ENCODE results near the gene IL37.

Gene IL37

DNA sequence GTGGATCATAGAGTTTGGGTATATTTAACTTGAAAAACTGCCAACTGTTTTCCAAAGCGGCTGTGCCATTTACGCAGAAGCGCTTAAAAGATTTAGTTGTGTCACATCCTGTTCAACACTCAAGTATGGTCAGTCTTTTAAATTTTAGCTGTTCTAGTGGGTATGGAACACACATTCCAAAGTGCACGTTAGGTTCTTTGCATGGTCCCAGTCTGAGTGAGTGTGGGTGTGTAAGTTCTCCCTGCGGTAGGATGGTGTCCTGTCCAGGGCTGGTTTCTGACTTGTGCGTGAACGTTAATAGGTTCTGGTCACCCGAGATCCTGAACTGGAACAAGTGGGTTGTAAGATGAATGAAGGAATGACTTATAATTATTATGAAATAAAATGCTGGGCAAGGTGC lies 38.5 kb downstream of the IL37 start:
- CTCF ChIA-PET, result interaction anchor here (1.1 kb wide), 1 partner anchor 10 kb away, joined by 4 read pairs; no protein-coding TSS in a partner anchor
- no peak for TF ChIP-seq TARDBP (IDR thresholded peaks at IDR 0.05)
- no peak for TF ChIP-seq ZNF384 (IDR thresholded peaks at IDR 0.05)
- DNase-seq (ENCODE audit: extremely low spot score), result no peak
- POLR2A ChIA-PET, result no interaction called here

DNA sequence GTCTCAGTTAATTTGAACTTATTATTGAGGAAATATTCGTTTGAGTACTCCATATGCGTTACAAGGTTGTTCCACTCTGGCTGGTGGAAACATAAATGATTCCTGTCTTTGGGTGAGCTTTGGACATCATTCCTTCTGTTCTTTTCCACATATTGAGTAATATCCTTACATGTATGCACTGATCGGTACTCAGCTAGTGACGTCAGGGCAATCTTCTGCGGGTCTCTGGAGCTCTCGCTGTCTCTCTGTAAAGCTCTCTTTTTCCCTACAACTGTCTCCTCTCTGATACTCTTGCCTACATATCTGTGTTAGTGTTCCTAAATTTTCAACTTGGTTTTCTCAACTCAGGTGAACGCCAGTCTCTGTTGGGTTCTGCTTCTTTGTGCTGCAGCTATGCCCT lies 43.4 kb downstream of the IL37 start:
- no peak for TF ChIP-seq L3MBTL2 (conservative IDR thresholded peaks at IDR 0.05)
- no peak for TF ChIP-seq BHLHE40 (IDR thresholded peaks at IDR 0.05; ENCODE audit: borderline replicate concordance)
- no peak for TF ChIP-seq FOXA1 (IDR thresholded peaks at IDR 0.05)
- no peak for TF ChIP-seq ZNF384 (IDR thresholded peaks at IDR 0.05)
- no peak for TF ChIP-seq SP1 (IDR thresholded peaks at IDR 0.05)
- TF ChIP-seq ELF4 (IDR thresholded peaks at IDR 0.05), result no peak
- TF ChIP-seq TARDBP (IDR thresholded peaks at IDR 0.05), result no peak
- no peak for TF ChIP-seq FOXK2 (IDR thresholded peaks at IDR 0.05)
- no peak for TF ChIP-seq HDGF (IDR thresholded peaks at IDR 0.05; ENCODE audit: borderline replicate concordance)
- TF ChIP-seq, protein P1, sequence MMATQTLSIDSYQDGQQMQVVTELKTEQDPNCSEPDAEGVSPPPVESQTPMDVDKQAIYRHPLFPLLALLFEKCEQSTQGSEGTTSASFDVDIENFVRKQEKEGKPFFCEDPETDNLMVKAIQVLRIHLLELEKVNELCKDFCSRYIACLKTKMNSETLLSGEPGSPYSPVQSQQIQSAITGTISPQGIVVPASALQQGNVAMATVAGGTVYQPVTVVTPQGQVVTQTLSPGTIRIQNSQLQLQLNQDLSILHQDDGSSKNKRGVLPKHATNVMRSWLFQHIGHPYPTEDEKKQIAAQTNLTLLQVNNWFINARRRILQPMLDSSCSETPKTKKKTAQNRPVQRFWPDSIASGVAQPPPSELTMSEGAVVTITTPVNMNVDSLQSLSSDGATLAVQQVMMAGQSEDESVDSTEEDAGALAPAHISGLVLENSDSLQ (IDR thresholded peaks at IDR 0.05), result no peak
- no peak for TF ChIP-seq ARNT (IDR thresholded peaks at IDR 0.05)
- TF ChIP-seq LEF1 (IDR thresholded peaks at IDR 0.05; ENCODE audit: borderline replicate concordance), result no peak
- no peak for DNase-seq (ENCODE audit: extremely low spot score)
- POLR2A ChIA-PET, result interaction anchor here (1.1 kb wide), 1 partner anchor 12 kb away, joined by 3 read pairs; no protein-coding TSS in a partner anchor
- CTCF ChIA-PET, result interaction anchor here (4.0 kb wide), 1 partner anchor 13 kb away, joined by 18 read pairs; no protein-coding TSS in a partner anchor

DNA sequence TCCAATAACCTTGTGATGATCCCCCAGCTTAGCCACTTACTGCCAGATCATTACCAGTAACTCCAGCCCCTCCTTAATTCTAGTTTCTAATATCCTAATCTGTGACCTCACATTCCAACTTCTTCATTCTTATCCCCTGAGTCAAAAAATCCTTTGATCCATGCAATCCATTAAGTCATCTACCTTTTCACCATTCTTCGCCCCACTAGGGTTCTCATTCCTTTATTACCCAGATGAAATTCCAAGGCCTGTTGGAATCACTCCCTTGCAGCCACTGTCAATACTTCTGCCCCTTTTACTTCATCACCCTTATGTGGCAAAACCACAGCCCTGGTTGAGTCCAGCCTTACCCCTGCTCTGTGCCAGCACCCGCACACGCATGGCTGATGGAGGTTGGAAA lies 46.5 kb downstream of the IL37 start:
- POLR2A ChIA-PET, result no interaction called here
- CTCF ChIA-PET, result interaction anchor here (4.0 kb wide), 1 partner anchor 16 kb away, joined by 18 read pairs; no protein-coding TSS in a partner anchor
- TF ChIP-seq FOXM1 (IDR thresholded peaks at IDR 0.05; ENCODE audit: borderline replicate concordance), result no peak
- DNase-seq (ENCODE audit: extremely low spot score), result no peak

DNA sequence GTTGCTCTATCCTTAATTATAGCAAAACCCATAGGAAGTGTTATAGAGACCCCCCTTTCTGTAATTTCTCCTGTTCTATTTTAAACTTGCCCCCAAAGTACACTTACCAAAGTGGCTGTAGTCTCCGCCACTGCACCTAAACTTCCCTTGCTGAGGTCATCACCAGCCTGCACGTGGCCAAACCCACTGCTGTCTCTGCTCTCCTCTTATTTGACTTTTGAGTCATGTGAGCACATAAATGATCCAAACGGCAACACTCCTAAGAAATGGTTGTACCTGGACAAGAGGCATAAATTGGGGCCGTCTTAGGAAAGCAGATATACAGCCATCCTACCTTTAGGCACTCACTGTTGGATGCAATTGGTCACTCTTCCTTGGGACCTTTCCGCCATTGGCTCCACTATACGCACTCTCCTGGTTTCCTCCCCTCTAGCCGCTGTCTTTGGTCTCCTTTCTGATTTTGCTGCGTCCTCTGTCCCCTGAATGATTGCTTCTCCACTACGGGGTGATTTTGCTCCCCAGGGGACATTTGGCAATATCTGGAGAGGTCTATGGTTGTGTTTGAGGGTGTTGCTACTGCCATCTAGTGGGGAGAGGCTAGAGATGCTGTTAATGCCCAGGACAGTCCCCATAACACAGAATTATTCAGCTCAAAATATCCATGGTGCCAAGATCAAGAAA lies 47.6 kb downstream of the IL37 start:
- ChIA-PET CTCF (interaction anchor here (0.8 to 1.6 kb wide), 7 partner anchors 9 to 427 kb away, joined by 3 to 22 read pairs (median 4); no protein-coding TSS in a partner anchor), POLR2A (no interaction called here)
- no peak for TF ChIP-seq FOXA1 (IDR thresholded peaks at IDR 0.05)
- peak; percentile 62 for DNase-seq (ENCODE audit: extremely low spot score)

DNA sequence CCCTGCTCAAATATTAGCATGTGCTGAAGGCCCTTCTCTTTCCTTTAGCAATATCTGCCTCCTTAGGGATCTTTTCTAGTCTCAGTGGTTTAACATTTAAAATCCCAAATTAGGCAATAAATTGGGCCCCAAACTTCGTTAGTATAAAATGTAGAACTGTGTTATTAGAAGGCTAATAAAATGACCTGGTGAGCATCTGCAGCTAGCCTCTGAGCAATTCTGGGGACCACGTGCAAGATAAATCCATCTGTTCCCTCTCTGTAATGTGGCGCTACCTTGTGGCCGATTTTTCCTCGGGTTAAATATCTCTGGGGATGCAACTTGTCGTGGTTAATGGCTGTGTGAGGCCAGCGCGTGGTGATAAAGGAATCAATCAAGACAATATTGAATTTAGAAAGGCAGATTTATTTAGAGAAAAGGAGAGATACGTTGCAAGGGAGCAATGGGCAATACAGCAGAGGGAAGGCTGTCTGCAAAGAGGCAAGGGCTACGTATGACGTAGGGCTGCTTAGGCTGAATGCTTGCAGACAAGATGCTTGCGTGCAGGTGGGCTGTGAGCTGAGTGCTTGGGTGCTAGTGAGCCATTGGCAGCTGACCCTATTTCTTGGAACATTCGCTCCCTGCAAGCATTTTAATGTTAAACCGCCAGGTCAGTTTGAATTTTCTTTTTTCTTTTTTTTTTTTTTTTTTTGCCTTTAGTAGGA lies 48.3 kb downstream of the IL37 start:
- TF ChIP-seq ARNT (IDR thresholded peaks at IDR 0.05), result no peak
- TF ChIP-seq L3MBTL2 (conservative IDR thresholded peaks at IDR 0.05), result peak; percentile 38; the same call in 1 of the 2 replicates
- CTCF ChIA-PET, result interaction anchor here (0.6 to 1.6 kb wide), 9 partner anchors 9 to 426 kb away, joined by 3 to 22 read pairs (median 4); no protein-coding TSS in a partner anchor
- DNase-seq (ENCODE audit: extremely low spot score), result peak; percentile 19
- POLR2A ChIA-PET, result no interaction called here

DNA sequence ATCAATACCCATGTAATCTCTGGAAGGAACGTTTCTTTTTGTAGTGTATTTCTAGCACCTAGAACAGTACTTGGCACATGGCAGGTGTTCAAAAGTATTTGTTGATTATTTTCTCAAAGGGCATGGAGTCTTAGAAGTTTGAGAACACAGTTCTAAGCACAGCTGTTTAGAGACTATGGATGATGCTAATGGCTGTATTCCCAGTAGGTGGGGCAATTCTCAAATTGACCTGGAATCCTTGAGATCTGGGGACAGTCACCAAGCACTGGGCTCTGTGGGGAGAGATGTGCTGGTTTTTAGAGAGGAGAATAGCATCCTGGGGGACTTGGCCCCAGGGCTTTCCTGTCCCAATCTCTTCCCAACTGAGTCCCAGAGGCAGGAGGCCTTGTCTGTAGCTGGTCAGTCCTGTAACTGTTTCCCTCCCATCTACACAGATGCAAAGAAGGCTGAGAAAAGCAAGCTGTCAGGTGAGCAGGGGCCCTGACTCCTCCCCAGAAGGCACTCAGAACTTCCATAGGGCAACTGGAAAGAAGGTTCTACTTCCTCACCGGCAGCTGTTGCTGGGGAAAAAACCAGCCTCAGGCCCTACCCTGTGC lies 49.4 kb downstream of the IL37 start:
- TF ChIP-seq FOXM1 (IDR thresholded peaks at IDR 0.05; ENCODE audit: borderline replicate concordance) (no peak), L3MBTL2 (conservative IDR thresholded peaks at IDR 0.05) (no peak), CTBP1 (IDR thresholded peaks at IDR 0.05; ENCODE audit: borderline replicate concordance) (no peak), LEF1 (IDR thresholded peaks at IDR 0.05; ENCODE audit: borderline replicate concordance) (no peak), FOXA1 (IDR thresholded peaks at IDR 0.05) (no peak), TARDBP (IDR thresholded peaks at IDR 0.05) (no peak), ELF4 (IDR thresholded peaks at IDR 0.05) (no peak), SP1 (IDR thresholded peaks at IDR 0.05) (no peak)
- POLR2A ChIA-PET, result no interaction called here
- CTCF ChIA-PET, result interaction anchor here (0.5 to 1.1 kb wide), 3 partner anchors 25 to 197 kb away, joined by 4 read pairs; no protein-coding TSS in a partner anchor
- no peak for DNase-seq (ENCODE audit: extremely low spot score)

DNA sequence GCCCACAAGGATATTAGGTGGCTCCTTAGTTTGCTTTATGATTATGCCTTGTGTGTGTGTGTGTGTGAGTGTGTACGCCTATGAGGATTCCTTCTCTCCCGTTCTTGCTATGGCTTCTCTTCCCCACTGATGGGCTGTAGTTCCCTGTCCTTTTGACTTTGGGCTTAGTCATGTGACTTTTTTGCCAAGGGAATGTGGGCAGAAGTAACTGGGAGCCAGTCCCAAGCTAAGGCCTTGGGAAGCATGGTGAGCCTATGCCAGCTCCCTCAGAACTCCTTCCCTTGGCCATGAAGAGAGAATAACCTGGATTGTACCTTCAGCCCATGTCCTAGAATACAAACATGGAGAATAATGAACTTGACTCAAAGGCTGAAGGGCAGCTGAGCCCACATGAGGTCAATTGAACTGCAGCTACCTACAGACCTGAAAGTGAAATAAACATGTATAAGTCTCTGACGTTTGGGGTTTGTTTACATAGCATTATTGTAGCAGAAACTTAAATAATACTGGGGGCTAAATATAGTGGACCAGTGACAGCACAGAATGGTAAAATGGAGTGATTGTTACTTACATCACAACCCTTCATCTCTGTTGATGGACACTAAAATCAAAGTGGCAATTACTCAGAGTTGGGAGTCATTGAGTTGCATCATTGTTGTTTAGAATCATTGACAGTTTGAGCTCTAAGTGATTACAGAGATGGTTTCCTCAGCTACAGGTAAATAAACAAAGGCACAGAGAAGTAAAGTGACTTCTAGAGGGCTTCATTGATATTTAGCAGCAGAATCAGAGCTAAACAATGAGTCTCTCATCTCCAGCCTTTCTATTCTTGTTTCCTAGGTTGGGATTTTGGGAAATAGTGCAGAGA lies 51.6 kb downstream of the IL37 start:
- TF ChIP-seq HDGF (IDR thresholded peaks at IDR 0.05; ENCODE audit: borderline replicate concordance) (no peak), LEF1 (IDR thresholded peaks at IDR 0.05; ENCODE audit: borderline replicate concordance) (no peak), ZNF384 (IDR thresholded peaks at IDR 0.05) (no peak), CTBP1 (IDR thresholded peaks at IDR 0.05; ENCODE audit: borderline replicate concordance) (no peak), ARNT (IDR thresholded peaks at IDR 0.05) (no peak), SP1 (IDR thresholded peaks at IDR 0.05) (no peak), NFRKB (IDR thresholded peaks at IDR 0.05) (no peak), FOXM1 (IDR thresholded peaks at IDR 0.05; ENCODE audit: borderline replicate concordance) (no peak), SUZ12 (IDR thresholded peaks at IDR 0.05) (no peak), ELF4 (IDR thresholded peaks at IDR 0.05) (no peak), L3MBTL2 (conservative IDR thresholded peaks at IDR 0.05) (no peak), TARDBP (IDR thresholded peaks at IDR 0.05) (no peak), BHLHE40 (IDR thresholded peaks at IDR 0.05; ENCODE audit: borderline replicate concordance) (no peak)
- TF ChIP-seq, protein P1 (IDR thresholded peaks at IDR 0.05), result no peak
- POLR2A ChIA-PET, result no interaction called here
- no peak for DNase-seq (ENCODE audit: extremely low spot score)
- CTCF ChIA-PET, result interaction anchor here (1.0 kb wide), 1 partner anchor 11 kb away, joined by 3 read pairs; no protein-coding TSS in a partner anchor

Data from HEK293T (cell line).